HFFc6 (cell line): Measurements from ENCODE around the gene THSD4. TPM values are rescaled to one million over a fixed set of nuclear protein-coding genes. Genes with fewer than 3 reads are reported as not detected.

Experiments used
- DNase-seq: peaks from one replicate; pipeline ENCODE4 v3.0.0-alpha.2; 2018
- H3K27ac Mint-ChIP-seq: 2 replicates; pipeline ENCODE4 v1.8.0; 2020; ENCODE audit warnings: mild to moderate bottlenecking, mixed read lengths
- H3K27me3 Mint-ChIP-seq: 2 replicates; pipeline ENCODE4 v1.8.0; 2021; ENCODE audit warnings: mild to moderate bottlenecking, moderate library complexity, mixed read lengths; ENCODE audit not compliant: insufficient read depth
- H3K36me3 Mint-ChIP-seq: 2 replicates; pipeline ENCODE4 v1.8.0; 2021; ENCODE audit warnings: low read depth, mixed read lengths
- H3K4me1 Mint-ChIP-seq: 2 replicates; pipeline ENCODE4 v1.8.0; 2020; ENCODE audit warnings: low read depth, mixed read lengths
- H3K4me3 Mint-ChIP-seq: 2 replicates; pipeline ENCODE4 v1.8.0; 2020; ENCODE audit warnings: mild to moderate bottlenecking, moderate library complexity, mixed read lengths
- H3K9me3 Mint-ChIP-seq: 2 replicates; pipeline ENCODE4 v1.8.0; 2020; ENCODE audit warnings: mild to moderate bottlenecking, mixed read lengths
- CTCF ChIP-seq: fragments of 200-600 bp; sonication (generic); IDR thresholded peaks from 2 replicates; pipeline ENCODE4 v1.5.0; 2021; ENCODE audit warnings: antibody characterized with exemption, mild to moderate bottlenecking
- total RNA-seq, 6 experiments: library from RNA; stranded (reverse); fragmentation: NEBNext Ultra II Directional; extraction: Animal tissue kit (Norgen Biotek cat#: 25700); gene quantifications; 2 replicates in 1 of 6; 3 replicates in 5 of 6; pipeline ENCODE4 v1.2.3, GENCODE V29; 2021

THSD4 gene
- total RNA-seq, 6 experiments from 2014 or later, result 32.7 to 39.1 (median 36.4) TPM

GRCh38 chr15:71545223-71545760 is 430.0 kb downstream of the THSD4 start:
- TF ChIP-seq CTCF, result no peak
- H3K36me3 Mint-ChIP-seq, result peaks cover 6% of the 10 kb centered on the region; the same call in 1 of the 2 replicates
- H3K27ac Mint-ChIP-seq, result no peak overlapping the region
- DNase-seq, result no peak
- H3K4me1 Mint-ChIP-seq, result peaks cover 22% of the 10 kb centered on the region
- peaks cover 2% of the 10 kb centered on the region; the same call in 1 of the 2 replicates for H3K27me3 Mint-ChIP-seq
- H3K4me3 Mint-ChIP-seq, result no peak overlapping the region
- H3K9me3 Mint-ChIP-seq, result no peaks in the 10 kb centered on the region

GRCh38 chr15:71545923-71546322 is 430.7 kb downstream of the THSD4 start:
- peaks cover 6% of the 10 kb centered on the region; the same call in 1 of the 2 replicates for H3K36me3 Mint-ChIP-seq
- H3K27me3 Mint-ChIP-seq, result peaks cover 2% of the 10 kb centered on the region; the same call in 1 of the 2 replicates
- no peaks in the 10 kb centered on the region for H3K9me3 Mint-ChIP-seq
- TF ChIP-seq CTCF, result no peak
- peaks cover 22% of the 10 kb centered on the region for H3K4me1 Mint-ChIP-seq
- no peak overlapping the region for H3K27ac Mint-ChIP-seq
- no peak for DNase-seq
- H3K4me3 Mint-ChIP-seq, result no peak overlapping the region

GRCh38 chr15:71547011-71547410 is 431.7 kb downstream of the THSD4 start:
- H3K4me1 Mint-ChIP-seq, result peaks cover 15% of the 10 kb centered on the region
- H3K9me3 Mint-ChIP-seq, result no peaks in the 10 kb centered on the region
- H3K36me3 Mint-ChIP-seq, result peaks cover 6% of the 10 kb centered on the region; the same call in 1 of the 2 replicates
- TF ChIP-seq CTCF, result no peak
- peaks cover 2% of the 10 kb centered on the region; the same call in 1 of the 2 replicates for H3K27me3 Mint-ChIP-seq
- H3K27ac Mint-ChIP-seq, result no peak overlapping the region
- H3K4me3 Mint-ChIP-seq, result no peak overlapping the region
- DNase-seq, result no peak

- H3K27me3 Mint-ChIP-seq, result peaks cover 2% of the 10 kb centered on the region; the same call in 1 of the 2 replicates
Observed at GRCh38 chr15:71548401-71548807, 433.1 kb downstream of the THSD4 start.

GRCh38 chr15:71549091-71549490 is 433.8 kb downstream of the THSD4 start:
- Mint-ChIP-seq H3K27ac (no peak overlapping the region), H3K4me3 (no peak overlapping the region), H3K4me1 (peaks cover 7% of the 10 kb centered on the region; the same call in 1 of the 2 replicates), H3K9me3 (no peaks in the 10 kb centered on the region), H3K36me3 (peaks cover 6% of the 10 kb centered on the region; the same call in 1 of the 2 replicates), H3K27me3 (peaks cover 2% of the 10 kb centered on the region; the same call in 1 of the 2 replicates)
- no peak for DNase-seq
- no peak for TF ChIP-seq CTCF

More at GRCh38 chr15:71548401-71548807, 433.1 kb downstream of the THSD4 start:
- peaks cover 6% of the 10 kb centered on the region; the same call in 1 of the 2 replicates for H3K36me3 Mint-ChIP-seq
- no peak overlapping the region for H3K27ac Mint-ChIP-seq
- peaks cover 7% of the 10 kb centered on the region; the same call in 1 of the 2 replicates for H3K4me1 Mint-ChIP-seq
- no peaks in the 10 kb centered on the region for H3K9me3 Mint-ChIP-seq
- DNase-seq, result no peak
- no peak for TF ChIP-seq CTCF
- H3K4me3 Mint-ChIP-seq, result no peak overlapping the region
